ENCODE results near the gene PAOX.
"Not testable (repeated sequence)": the region's sequence is repeated elsewhere in the genome, so short reads cannot be mapped to it uniquely, and the experiment has no call there.

Gene PAOX

DNA sequence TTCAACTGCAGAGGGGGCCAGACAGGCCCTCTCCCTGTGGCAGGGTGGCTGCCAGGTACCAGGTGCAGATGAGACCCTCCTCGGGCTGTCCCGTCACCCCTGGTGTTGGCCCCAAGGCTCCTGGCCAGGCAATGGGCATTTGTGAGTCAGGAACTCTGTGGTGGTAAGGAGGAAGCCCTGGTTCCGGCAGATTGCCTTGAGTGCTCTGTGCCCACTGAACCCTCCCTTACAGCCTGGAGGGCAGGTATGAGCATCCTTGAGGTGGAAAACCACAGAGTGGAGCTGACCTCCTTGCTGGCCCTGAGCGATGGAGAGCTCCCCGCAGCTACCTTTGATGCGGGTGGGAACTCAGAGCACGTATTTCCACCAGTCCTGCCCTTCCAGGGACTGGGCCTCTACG lies 2.0 kb downstream of the PAOX start:
- FAIRE-seq (no peak), DNase-seq (ENCODE audit: insufficient read length, low spot score) (no peak)
- TF ChIP-seq, protein P1, sequence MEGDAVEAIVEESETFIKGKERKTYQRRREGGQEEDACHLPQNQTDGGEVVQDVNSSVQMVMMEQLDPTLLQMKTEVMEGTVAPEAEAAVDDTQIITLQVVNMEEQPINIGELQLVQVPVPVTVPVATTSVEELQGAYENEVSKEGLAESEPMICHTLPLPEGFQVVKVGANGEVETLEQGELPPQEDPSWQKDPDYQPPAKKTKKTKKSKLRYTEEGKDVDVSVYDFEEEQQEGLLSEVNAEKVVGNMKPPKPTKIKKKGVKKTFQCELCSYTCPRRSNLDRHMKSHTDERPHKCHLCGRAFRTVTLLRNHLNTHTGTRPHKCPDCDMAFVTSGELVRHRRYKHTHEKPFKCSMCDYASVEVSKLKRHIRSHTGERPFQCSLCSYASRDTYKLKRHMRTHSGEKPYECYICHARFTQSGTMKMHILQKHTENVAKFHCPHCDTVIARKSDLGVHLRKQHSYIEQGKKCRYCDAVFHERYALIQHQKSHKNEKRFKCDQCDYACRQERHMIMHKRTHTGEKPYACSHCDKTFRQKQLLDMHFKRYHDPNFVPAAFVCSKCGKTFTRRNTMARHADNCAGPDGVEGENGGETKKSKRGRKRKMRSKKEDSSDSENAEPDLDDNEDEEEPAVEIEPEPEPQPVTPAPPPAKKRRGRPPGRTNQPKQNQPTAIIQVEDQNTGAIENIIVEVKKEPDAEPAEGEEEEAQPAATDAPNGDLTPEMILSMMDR (IDR thresholded peaks at IDR 0.05; ENCODE audit: insufficient read depth, missing control alignments), result no peak

DNA sequence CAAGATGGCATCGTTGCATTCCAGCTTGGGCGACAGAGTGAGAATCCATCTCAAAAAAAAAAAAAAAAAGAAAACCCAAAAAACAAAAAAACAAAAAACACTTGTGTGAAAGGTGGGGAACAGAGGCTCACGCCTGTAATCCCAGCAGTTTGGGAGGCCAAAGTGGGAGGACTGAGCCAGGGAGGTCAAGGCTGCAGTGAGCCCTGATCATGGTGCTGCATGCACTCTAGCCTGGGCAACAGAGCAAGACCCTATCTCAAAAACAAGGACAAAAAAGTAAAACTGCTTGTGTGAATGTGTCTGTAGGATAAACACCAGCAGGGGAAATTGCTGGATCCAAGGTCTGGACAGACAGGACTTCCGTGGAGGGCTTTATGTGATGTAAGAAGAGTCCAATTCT lies 4.5 kb downstream of the PAOX start:
- DNase-seq (ENCODE audit: insufficient read length, low spot score) (no peak), FAIRE-seq (no peak)
- TF ChIP-seq, protein P1 (IDR thresholded peaks at IDR 0.05; ENCODE audit: insufficient read depth, missing control alignments), result no peak

DNA sequence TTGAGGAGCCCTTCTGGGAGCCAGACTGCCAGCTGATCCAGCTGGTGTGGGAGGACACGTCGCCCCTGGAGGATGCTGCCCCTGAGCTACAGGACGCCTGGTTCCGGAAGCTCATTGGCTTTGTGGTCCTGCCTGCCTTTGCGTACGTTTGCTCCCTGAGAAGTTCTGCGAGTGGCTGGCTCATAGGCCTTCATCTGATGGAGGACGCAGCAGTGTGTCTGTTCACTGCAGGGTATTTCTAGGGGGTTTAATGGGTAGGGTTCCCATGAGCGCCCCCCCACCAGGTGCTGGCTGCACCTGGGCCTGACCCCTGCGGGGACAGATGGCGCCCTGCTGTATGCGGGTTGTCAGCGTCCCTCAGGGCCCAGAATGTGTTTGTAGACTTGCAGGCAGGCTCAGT lies 5.0 kb downstream of the PAOX start:
- no peak for DNase-seq (ENCODE audit: insufficient read length, low spot score)
- TF ChIP-seq, protein P1 (IDR thresholded peaks at IDR 0.05; ENCODE audit: insufficient read depth, missing control alignments), result no peak
- FAIRE-seq, result no peak

DNA sequence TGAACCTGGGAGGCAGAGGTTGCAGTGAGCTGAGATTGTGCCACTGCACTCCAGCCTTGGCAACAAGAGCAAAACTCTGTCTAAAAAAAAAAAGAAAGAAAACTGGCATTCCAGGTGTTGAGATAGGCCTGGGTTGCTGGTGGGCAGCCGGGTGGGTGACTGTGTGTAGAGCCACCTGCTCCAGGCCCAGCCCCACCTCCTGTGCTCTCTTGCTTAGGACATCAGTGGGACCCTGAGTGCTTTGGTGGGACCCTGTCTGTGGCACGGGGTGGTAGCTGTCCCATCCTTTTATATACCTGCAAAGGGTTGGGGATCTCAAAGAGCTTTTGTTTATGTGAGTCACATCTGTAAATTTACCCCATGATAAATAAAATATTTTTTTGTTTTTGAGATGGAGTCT lies 6.2 kb downstream of the PAOX start:
- DNase-seq (ENCODE audit: insufficient read length, low spot score) (no peak), FAIRE-seq (no peak)
- TF ChIP-seq, protein P1 (IDR thresholded peaks at IDR 0.05; ENCODE audit: insufficient read depth, missing control alignments), result no peak

DNA sequence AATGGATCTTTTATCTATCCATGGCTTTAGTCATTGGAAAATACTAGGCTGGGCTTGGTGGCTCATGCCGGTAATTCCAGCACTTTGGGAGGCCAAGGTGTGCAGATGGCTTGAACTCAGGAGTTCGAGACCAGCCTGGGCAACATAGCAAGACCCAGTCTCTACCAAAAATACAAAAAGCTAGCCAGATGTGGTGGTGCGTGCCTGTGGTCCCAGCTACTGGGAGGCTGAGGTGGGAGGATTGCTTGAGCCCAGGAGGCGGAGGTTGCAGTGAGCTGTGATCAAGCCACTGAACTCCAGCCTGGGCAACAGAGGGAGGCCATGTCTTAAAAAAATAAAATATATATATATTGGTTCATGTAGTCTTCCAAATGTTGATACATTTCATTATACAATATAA lies 7.9 kb downstream of the PAOX start:
- DNase-seq (ENCODE audit: insufficient read length, low spot score); FAIRE-seq: not testable (repeated sequence)

DNA sequence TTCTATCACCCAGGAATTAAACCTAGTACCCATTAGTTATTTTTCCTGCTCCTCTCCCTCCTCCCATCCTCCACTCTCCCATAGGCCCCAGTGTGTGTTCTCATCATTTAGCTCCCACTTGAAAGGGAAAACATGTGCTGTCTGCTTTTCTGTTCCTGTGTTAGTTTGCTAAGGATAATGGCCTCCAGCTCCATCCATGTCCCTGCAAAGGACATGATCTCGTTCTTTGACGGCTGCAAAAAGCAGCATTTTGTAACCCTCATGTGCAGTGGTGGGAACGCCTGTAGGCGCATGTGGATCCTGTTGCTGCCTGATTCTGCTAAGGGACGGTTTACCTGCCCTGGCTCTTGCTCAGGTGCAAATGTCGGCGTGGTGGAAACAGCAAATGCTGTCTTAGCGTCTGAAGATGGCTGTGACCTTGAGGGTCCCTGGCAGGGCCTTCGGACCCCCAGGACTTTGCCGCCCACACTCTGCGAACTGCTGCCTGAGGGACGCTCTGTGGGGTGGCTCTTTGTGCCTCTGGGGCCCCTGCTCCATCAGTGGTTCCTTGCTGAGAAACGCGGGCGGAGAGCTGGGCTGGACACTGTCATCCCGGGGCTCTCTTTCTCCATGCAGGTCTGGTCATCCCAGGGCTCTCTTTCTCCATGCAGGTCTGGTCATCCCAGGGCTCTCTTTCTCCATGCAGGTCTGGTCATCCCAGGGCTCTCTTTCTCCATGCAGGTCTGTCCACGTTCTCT lies 9.3 kb downstream of the PAOX start:
- TF ChIP-seq, protein P1 (IDR thresholded peaks at IDR 0.05; ENCODE audit: insufficient read depth, missing control alignments), result no peak
- DNase-seq (ENCODE audit: insufficient read length, low spot score) (no peak), FAIRE-seq (no peak)

DNA sequence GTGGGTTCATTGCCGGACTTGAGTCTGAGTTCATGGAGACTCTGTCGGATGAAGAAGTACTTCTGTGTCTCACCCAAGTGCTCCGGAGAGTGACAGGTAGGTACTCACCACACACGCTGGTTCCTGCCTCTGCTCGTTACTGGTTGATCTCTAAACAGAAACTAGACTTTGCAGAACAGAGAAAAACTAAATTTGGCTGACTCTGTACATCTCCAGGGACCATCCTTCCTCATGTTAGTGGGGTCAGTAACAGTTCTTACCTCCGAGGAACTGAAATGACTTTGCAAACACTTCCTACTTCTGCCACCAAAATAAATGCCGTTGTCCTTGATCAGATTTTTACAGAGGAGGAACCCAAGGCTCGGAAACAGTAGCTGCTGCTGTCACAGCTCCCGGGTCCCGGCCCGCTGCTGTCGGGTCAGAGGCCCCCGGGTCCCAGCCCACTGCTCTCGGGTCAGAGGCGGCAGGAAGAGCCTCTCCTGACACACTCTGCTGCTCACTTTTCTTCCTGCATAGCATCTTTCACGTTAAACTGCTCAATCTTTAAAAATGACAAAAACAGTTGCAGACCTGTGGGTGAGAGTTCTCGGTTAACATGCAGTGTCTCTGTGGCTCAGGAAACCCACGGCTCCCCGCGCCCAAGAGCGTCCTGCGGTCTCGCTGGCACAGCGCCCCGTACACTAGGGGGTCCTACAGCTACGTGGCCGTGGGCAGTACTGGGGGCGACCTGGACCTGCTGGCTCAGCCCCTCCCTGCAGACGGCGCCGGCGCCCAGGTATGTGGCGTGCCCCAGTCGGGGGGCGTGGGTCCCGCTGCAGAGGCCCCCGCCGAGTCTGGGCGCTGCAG lies 10.1 kb downstream of the PAOX start:
- DNase-seq (ENCODE audit: insufficient read length, low spot score), result no peak
- TF ChIP-seq, protein P1 (IDR thresholded peaks at IDR 0.05; ENCODE audit: insufficient read depth, missing control alignments), result no peak
- no peak for FAIRE-seq

Measured in D721Med (cell line).